ENCODE data around the gene XRN1.

DNA sequence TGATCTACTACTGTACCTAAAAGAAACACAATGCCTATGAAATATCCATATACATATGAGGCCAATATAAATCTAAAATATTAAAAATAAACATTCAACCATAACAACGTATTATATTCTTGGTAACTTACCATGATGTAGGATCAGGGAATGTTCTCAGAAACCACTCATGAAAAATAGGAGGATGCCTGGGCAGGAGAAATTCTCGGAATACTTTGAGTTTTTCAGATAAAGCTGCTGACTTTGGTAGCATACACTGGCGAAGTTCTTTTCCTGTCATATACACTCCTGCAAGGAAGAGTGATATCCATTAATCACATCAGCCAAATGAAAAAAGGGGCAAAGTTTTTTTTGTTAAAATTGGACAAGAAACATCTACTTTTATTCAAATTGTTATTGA, 11.3 kb upstream of the XRN1 start:
- TF ChIP-seq, protein P1, sequence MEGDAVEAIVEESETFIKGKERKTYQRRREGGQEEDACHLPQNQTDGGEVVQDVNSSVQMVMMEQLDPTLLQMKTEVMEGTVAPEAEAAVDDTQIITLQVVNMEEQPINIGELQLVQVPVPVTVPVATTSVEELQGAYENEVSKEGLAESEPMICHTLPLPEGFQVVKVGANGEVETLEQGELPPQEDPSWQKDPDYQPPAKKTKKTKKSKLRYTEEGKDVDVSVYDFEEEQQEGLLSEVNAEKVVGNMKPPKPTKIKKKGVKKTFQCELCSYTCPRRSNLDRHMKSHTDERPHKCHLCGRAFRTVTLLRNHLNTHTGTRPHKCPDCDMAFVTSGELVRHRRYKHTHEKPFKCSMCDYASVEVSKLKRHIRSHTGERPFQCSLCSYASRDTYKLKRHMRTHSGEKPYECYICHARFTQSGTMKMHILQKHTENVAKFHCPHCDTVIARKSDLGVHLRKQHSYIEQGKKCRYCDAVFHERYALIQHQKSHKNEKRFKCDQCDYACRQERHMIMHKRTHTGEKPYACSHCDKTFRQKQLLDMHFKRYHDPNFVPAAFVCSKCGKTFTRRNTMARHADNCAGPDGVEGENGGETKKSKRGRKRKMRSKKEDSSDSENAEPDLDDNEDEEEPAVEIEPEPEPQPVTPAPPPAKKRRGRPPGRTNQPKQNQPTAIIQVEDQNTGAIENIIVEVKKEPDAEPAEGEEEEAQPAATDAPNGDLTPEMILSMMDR (IDR thresholded peaks at IDR 0.05): no peak
- no peak for TF ChIP-seq REST (IDR thresholded peaks at IDR 0.05; ENCODE audit: insufficient read depth in 1 of 2, low read depth in 2 of 2, low read length in 1 of 2)
- TF ChIP-seq SIN3A (IDR thresholded peaks at IDR 0.05; ENCODE audit: borderline replicate concordance, insufficient read depth, low read depth, low read length): no peak

Measured in Panc1 (cell line).